OCI-LY7 (cell line): ENCODE results near the gene BTBD17. TPM values are rescaled to one million over a fixed set of nuclear protein-coding genes. Genes with fewer than 3 reads are reported as not detected.

Source experiments
- BruUV-seq: library from RNA; stranded (reverse); fragments of 400-500 nt; replicated peaks from 2 replicates; lab custom pipeline; 2021; lab: Mats Ljungman, UMichigan
- CTCF ChIA-PET: fragments of 300-600 bp; sonication (Branson Sonifier 250); formaldehyde crosslinking; loops from one replicate; lab custom pipeline; 2022; ENCODE audit warnings: antibody characterized with exemption; ENCODE audit not compliant: unreplicated experiment; lab: Charles Lee
- POLR2A ChIA-PET: fragments of 300-600 bp; sonication (Branson Sonifier 250); formaldehyde crosslinking; loops from one replicate; lab custom pipeline; 2022; ENCODE audit warnings: antibody characterized with exemption; lab: Charles Lee
- DNase-seq: peaks from one replicate; pipeline ENCODE4 v3.0.0-alpha.2; 2015; ENCODE audit warnings: low spot score
- H2AFZ ChIP-seq: fragments of 200-600 bp; sonication (generic), shearing (Covaris generic); 2 replicates; pipeline ENCODE4 v1.6.1; 2014; ENCODE audit warnings: mild to moderate bottlenecking, antibody characterized with exemption, low read length, moderate library complexity
- H3K27ac ChIP-seq: fragments of 200-600 bp; sonication (generic); 2 replicates; pipeline ENCODE4 v1.5.1; 2014; ENCODE audit warnings: mixed run types, low read depth, mild to moderate bottlenecking, moderate library complexity, low read length, inconsistent platforms; ENCODE audit not compliant: poor library complexity, severe bottlenecking
- H3K36me3 ChIP-seq: fragments of 200-600 bp; sonication (generic); 2 replicates; pipeline ENCODE4 v1.6.1; 2014; ENCODE audit warnings: mild to moderate bottlenecking, antibody characterized with exemption, low read length, moderate library complexity, mixed read lengths; ENCODE audit not compliant: insufficient read depth
- H3K4me1 ChIP-seq: fragments of 200-600 bp; sonication (generic); 2 replicates; pipeline ENCODE4 v1.5.1; 2014; ENCODE audit warnings: mild to moderate bottlenecking, low read length; ENCODE audit not compliant: insufficient read depth, poor library complexity, severe bottlenecking
- H3K4me2 ChIP-seq: fragments of 200-600 bp; sonication (generic); 2 replicates; pipeline ENCODE4 v1.6.1; 2014; ENCODE audit warnings: mild to moderate bottlenecking, low read length
- H3K4me3 ChIP-seq: fragments of 200-600 bp; sonication (generic); 2 replicates; pipeline ENCODE4 v1.5.1; 2014; ENCODE audit warnings: mild to moderate bottlenecking, low read depth, low read length; ENCODE audit not compliant: poor library complexity, severe bottlenecking
- H3K79me2 ChIP-seq: fragments of 200-600 bp; sonication (generic); 2 replicates; pipeline ENCODE4 v1.6.1; 2016; ENCODE audit warnings: low read depth, mild to moderate bottlenecking, low read length, moderate library complexity, mixed read lengths; ENCODE audit not compliant: insufficient read depth
- H3K9me2 ChIP-seq: fragments of 200-600 bp; sonication (generic); 2 replicates; pipeline ENCODE4 v1.6.1; 2016; ENCODE audit warnings: mild to moderate bottlenecking, low read length, mixed read lengths; ENCODE audit not compliant: insufficient read depth
- H3K9me3 ChIP-seq: fragments of 200-600 bp; sonication (generic); 2 replicates; pipeline ENCODE4 v1.6.1; 2014; ENCODE audit warnings: mild to moderate bottlenecking, mixed run types, low read length, mixed read lengths
- H4K20me1 ChIP-seq: fragments of 200-600 bp; sonication (generic); 2 replicates; pipeline ENCODE4 v1.6.1; 2014; ENCODE audit warnings: mild to moderate bottlenecking, antibody characterized with exemption, low read length, moderate library complexity, mixed read lengths; ENCODE audit not compliant: insufficient read depth
- EZH2phosphoT487 ChIP-seq: fragments of 200-600 bp; sonication (generic); IDR thresholded peaks from 2 replicates; pipeline ENCODE4 v1.6.1; 2018; ENCODE audit warnings: low read depth, borderline replicate concordance, mild to moderate bottlenecking, mixed run types, antibody characterized with exemption, low read length, moderate library complexity, mixed read lengths
- intact Hi-C: fragments of 100-400 bp; cut with micrococcal nuclease; formaldehyde crosslinking; loops from one replicate; pipeline ENCODE4 v1.10.0; 2022; ENCODE audit not compliant: unreplicated experiment
- total RNA-seq, 2 experiments: library from RNA; depleted of rRNA in 1 of 2; stranded (reverse); fragments of >200 nt in 1 of 2; shearing (Covaris generic) in 1 of 2; gene quantifications; 2 replicates each; pipeline ENCODE4 v1.2.3, GENCODE V29; 2014 to 2022
- TF ChIP-seq, protein P1 (sequence below): fragments of 200-600 bp; sonication (generic); conservative IDR thresholded peaks from 2 replicates; pipeline ENCODE4 v1.5.1; 2014; ENCODE audit warnings: mild to moderate bottlenecking, antibody characterized with exemption, low read length, moderate library complexity, mixed read lengths

The BTBD17 gene
- total RNA-seq, 2 experiments from 2014 or later: not detected

DNA sequence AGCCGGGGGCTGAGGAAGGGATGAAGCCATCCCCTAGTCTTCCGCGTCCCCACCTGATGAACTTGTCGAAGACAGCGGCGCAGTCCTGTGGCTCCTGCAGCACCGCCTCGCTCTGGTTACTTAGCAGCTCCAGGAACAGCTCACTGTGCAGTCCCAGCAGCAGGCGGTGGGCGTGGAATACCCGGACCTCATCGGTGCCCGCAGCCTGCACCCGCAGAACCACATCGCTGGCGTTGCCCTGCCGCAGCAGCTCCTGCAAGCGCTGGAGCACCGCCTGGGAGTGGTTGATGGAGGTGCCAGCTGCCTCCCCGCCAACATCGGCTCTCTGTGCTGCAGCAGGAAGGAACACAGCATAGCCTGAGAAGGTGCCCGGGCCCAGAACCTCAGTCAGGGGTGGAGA lies 1.8 kb downstream of the BTBD17 start:
- no peaks in the 10 kb centered on the region for H3K9me2 ChIP-seq
- DNase-seq: no peak
- no peak overlapping the region for H3K4me2 ChIP-seq
- no peak for TF ChIP-seq EZH2phosphoT487
- TF ChIP-seq, protein P1, sequence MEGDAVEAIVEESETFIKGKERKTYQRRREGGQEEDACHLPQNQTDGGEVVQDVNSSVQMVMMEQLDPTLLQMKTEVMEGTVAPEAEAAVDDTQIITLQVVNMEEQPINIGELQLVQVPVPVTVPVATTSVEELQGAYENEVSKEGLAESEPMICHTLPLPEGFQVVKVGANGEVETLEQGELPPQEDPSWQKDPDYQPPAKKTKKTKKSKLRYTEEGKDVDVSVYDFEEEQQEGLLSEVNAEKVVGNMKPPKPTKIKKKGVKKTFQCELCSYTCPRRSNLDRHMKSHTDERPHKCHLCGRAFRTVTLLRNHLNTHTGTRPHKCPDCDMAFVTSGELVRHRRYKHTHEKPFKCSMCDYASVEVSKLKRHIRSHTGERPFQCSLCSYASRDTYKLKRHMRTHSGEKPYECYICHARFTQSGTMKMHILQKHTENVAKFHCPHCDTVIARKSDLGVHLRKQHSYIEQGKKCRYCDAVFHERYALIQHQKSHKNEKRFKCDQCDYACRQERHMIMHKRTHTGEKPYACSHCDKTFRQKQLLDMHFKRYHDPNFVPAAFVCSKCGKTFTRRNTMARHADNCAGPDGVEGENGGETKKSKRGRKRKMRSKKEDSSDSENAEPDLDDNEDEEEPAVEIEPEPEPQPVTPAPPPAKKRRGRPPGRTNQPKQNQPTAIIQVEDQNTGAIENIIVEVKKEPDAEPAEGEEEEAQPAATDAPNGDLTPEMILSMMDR: no peak
- BruUV-seq: no TSS peak
- H3K79me2 ChIP-seq: no peaks in the 10 kb centered on the region
- H3K4me3 ChIP-seq: no peak overlapping the region
- H3K36me3 ChIP-seq: no peaks in the 10 kb centered on the region
- no peaks in the 10 kb centered on the region for H3K9me3 ChIP-seq
- H2AFZ ChIP-seq: no peak overlapping the region
- H3K27ac ChIP-seq: no peak overlapping the region
- intact Hi-C loops: no loop called here
- CTCF ChIA-PET: interaction anchor here (0.8 kb wide), 1 partner anchor 8 kb away, joined by 3 read pairs; no protein-coding TSS in a partner anchor
- no peaks in the 10 kb centered on the region for H4K20me1 ChIP-seq
- no peaks in the 10 kb centered on the region for H3K4me1 ChIP-seq
- POLR2A ChIA-PET: interaction anchor here (0.6 to 0.7 kb wide), 2 partner anchors 19 to 26 kb away, joined by 3 to 6 read pairs; no protein-coding TSS in a partner anchor

DNA sequence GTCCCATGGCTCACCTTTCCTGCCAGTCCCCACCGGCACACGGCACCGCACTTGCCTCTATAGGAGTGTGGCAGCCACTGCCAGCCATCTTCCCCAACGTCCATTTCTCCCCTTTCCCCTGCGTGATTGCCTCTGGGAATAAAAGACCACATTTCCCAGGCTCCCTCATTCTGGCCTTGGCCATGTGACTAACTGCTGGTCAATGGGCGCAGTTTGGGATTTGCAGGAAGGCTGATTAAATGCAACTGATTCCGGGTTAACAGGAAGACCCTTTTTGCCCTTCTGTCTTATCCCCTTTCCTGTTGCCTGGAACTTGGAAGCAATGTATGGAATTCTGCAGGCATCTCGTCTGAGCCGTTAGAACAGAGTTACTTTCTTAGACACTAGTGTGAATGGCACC lies 3.0 kb downstream of the BTBD17 start:
- H3K4me3 ChIP-seq: no peak overlapping the region
- no peaks in the 10 kb centered on the region for H3K9me3 ChIP-seq
- no peaks in the 10 kb centered on the region for H3K36me3 ChIP-seq
- POLR2A ChIA-PET: no interaction called here
- CTCF ChIA-PET: no interaction called here
- no peaks in the 10 kb centered on the region for H3K9me2 ChIP-seq
- no peak overlapping the region for H3K27ac ChIP-seq
- no peaks in the 10 kb centered on the region for H3K4me1 ChIP-seq
- H2AFZ ChIP-seq: no peak overlapping the region
- no peaks in the 10 kb centered on the region for H4K20me1 ChIP-seq
- no peak for TF ChIP-seq EZH2phosphoT487
- TF ChIP-seq, protein P1: no peak
- intact Hi-C loops: no loop called here
- DNase-seq: no peak
- H3K79me2 ChIP-seq: no peaks in the 10 kb centered on the region
- BruUV-seq: no TSS peak
- H3K4me2 ChIP-seq: no peak overlapping the region

DNA sequence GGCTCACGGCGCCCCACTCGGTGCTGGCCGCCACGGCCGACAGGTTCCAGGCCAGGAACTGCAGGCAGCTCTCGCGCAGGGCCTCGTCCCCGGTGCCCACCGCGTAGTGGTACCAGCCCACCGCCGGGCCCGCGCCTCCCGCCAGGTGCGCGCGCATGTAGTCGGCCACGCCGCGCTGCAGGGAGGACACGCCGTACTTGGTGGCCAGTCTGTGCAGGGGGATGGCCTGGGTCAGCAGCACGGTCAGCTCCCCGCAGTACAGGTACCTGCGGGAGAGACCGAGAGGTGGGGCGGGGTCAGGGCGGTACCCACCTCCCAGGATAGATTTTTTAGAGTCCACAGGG lies 4.2 kb downstream of the BTBD17 start:
- H2AFZ ChIP-seq: no peak overlapping the region
- H3K9me2 ChIP-seq: no peaks in the 10 kb centered on the region
- H3K79me2 ChIP-seq: no peaks in the 10 kb centered on the region
- no peaks in the 10 kb centered on the region for H3K36me3 ChIP-seq
- H3K4me3 ChIP-seq: no peak overlapping the region
- intact Hi-C loops: no loop called here
- no peak overlapping the region for H3K27ac ChIP-seq
- no peaks in the 10 kb centered on the region for H3K4me1 ChIP-seq
- no peaks in the 10 kb centered on the region for H3K9me3 ChIP-seq
- POLR2A ChIA-PET: no interaction called here
- no peak overlapping the region for H3K4me2 ChIP-seq
- no peaks in the 10 kb centered on the region for H4K20me1 ChIP-seq
- CTCF ChIA-PET: no interaction called here
- BruUV-seq: no TSS peak
- DNase-seq: no peak
- TF ChIP-seq, protein P1: no peak
- no peak for TF ChIP-seq EZH2phosphoT487
